ENCODE results near the gene MYO5B.

The MYO5B gene

DNA sequence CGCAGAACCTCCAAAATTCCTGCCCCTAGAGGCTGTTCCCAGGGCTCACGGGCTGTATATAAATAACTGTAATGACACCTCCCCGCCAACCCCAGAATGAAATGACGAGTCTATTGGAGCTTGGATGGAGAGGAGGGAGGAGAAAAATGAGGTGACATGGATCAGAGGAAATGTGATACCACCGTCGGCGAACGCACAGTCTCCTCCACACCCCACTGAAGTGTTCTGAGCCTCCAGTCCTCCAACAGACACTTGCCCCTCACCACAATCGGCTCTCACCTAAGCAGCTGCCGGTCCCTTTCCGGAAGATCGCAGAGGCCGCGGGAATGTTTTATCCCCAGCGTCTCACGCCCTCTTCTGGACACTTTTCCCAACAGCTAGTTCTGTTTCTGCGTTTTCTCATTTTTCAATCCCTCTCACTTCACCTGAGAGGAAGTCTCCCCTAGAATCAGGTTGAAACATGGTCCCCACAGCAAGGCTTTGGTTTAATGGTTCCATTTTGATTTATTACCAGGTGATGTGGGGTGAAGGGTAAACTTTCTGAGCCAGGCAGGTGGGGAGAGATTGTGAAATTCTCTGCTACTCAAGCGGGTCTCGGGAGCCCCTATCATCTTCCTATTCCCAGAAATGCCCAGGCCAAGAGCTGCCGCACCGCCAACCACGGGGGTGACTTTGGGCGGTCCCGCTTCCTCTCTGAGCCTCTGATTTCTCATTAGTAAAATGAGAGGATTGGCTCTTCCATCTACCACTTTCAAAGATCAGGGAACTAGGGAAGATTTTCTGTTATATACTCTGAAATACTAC is 9.1 kb upstream of the MYO5B start:
- Histone ChIP-seq H3K4me1 (ENCODE audit: low read depth, poor library complexity, severe bottlenecking) (no peaks in the 10 kb centered on the region), H3K79me2 (ENCODE audit: insufficient read depth, low read depth) (no peaks in the 10 kb centered on the region), H3K4me3 (IDR thresholded peaks at IDR 0.05; ENCODE audit: insufficient read depth, low read depth, low read length) (no peak overlapping the region), H3K36me3 (ENCODE audit: insufficient read depth) (no peaks in the 10 kb centered on the region), H3K9ac (no peak overlapping the region), H2AFZ (ENCODE audit: low read depth) (no peak overlapping the region), H3K4me2 (no peak overlapping the region), H4K20me1 (ENCODE audit: insufficient read depth) (no peaks in the 10 kb centered on the region), H3K27ac (no peak overlapping the region), H3K27me3 (ENCODE audit: insufficient read depth, low read depth) (no peaks in the 10 kb centered on the region)
- TF ChIP-seq CTCF (conservative IDR thresholded peaks at IDR 0.05; ENCODE audit: low read depth, low read length), result 0 out of 2 replicates have a peak, but pooled peaks have one; percentile 23

GRCh38 chr18:50201476-50202018 is 6.6 kb upstream of the MYO5B start:
- H3K9ac ChIP-seq, result no peak overlapping the region
- no peaks in the 10 kb centered on the region for H3K79me2 ChIP-seq (ENCODE audit: insufficient read depth, low read depth)
- H3K4me2 ChIP-seq, result no peak overlapping the region
- no peak overlapping the region for H2AFZ ChIP-seq (ENCODE audit: low read depth)
- no peaks in the 10 kb centered on the region for H4K20me1 ChIP-seq (ENCODE audit: insufficient read depth)
- H3K4me3 ChIP-seq (IDR thresholded peaks at IDR 0.05; ENCODE audit: insufficient read depth, low read depth, low read length), result no peak overlapping the region
- H3K27me3 ChIP-seq (ENCODE audit: insufficient read depth, low read depth), result no peaks in the 10 kb centered on the region
- no peak for TF ChIP-seq CTCF (conservative IDR thresholded peaks at IDR 0.05; ENCODE audit: low read depth, low read length)
- no peaks in the 10 kb centered on the region for H3K4me1 ChIP-seq (ENCODE audit: low read depth, poor library complexity, severe bottlenecking)
- no peak overlapping the region for H3K27ac ChIP-seq
- no peaks in the 10 kb centered on the region for H3K36me3 ChIP-seq (ENCODE audit: insufficient read depth)

- Histone ChIP-seq H3K36me3 (ENCODE audit: insufficient read depth) (no peaks in the 10 kb centered on the region), H3K27me3 (ENCODE audit: insufficient read depth, low read depth) (no peaks in the 10 kb centered on the region), H2AFZ (ENCODE audit: low read depth) (no peak overlapping the region), H3K79me2 (ENCODE audit: insufficient read depth, low read depth) (no peaks in the 10 kb centered on the region), H3K9ac (no peak overlapping the region), H3K27ac (no peak overlapping the region), H3K4me1 (ENCODE audit: low read depth, poor library complexity, severe bottlenecking) (peaks cover 5% of the 10 kb centered on the region), H4K20me1 (ENCODE audit: insufficient read depth) (no peaks in the 10 kb centered on the region), H3K4me3 (IDR thresholded peaks at IDR 0.05; ENCODE audit: insufficient read depth, low read depth, low read length) (no peak overlapping the region), H3K4me2 (no peak overlapping the region)
- no peak for TF ChIP-seq CTCF (conservative IDR thresholded peaks at IDR 0.05; ENCODE audit: low read depth, low read length)
Observed at GRCh38 chr18:50199921-50200320, 5.0 kb upstream of the MYO5B start.

- H3K79me2 ChIP-seq (ENCODE audit: insufficient read depth, low read depth), result no peaks in the 10 kb centered on the region
- no peaks in the 10 kb centered on the region for H3K36me3 ChIP-seq (ENCODE audit: insufficient read depth)
- peaks cover under 1% of the 10 kb centered on the region; the same call in 1 of the 2 replicates for H3K27me3 ChIP-seq (ENCODE audit: insufficient read depth, low read depth)
- H3K4me2 ChIP-seq, result no peak overlapping the region
- no peaks in the 10 kb centered on the region for H4K20me1 ChIP-seq (ENCODE audit: insufficient read depth)
- H3K4me1 ChIP-seq (ENCODE audit: low read depth, poor library complexity, severe bottlenecking), result peaks cover 5% of the 10 kb centered on the region
- H2AFZ ChIP-seq (ENCODE audit: low read depth), result no peak overlapping the region
- no peak overlapping the region for H3K27ac ChIP-seq
- no peak for TF ChIP-seq CTCF (conservative IDR thresholded peaks at IDR 0.05; ENCODE audit: low read depth, low read length)
- no peak overlapping the region for H3K9ac ChIP-seq
- no peak overlapping the region for H3K4me3 ChIP-seq (IDR thresholded peaks at IDR 0.05; ENCODE audit: insufficient read depth, low read depth, low read length)
Observed at GRCh38 chr18:50199346-50199855, 4.5 kb upstream of the MYO5B start.
